HG02938 (cell line): ENCODE data around the gene TSPAN9.

Experiments
- ATAC-seq: cut with Tn5 transposase; IDR thresholded peaks from one replicate; pipeline ENCODE4 v1.9.1; 2021; ENCODE audit warnings: mild to moderate bottlenecking, moderate library complexity; ENCODE audit not compliant: unreplicated experiment

The TSPAN9 gene

GRCh38 chr12:3325736-3326135, 248.6 kb downstream of the TSPAN9 start:
- no peak for ATAC-seq

GRCh38 chr12:3326156-3326849, 249.1 kb downstream of the TSPAN9 start:
- no peak for ATAC-seq

GRCh38 chr12:3326850-3327780, 249.9 kb downstream of the TSPAN9 start:
- ATAC-seq: no peak

- ATAC-seq: no peak
These were observed 250.9 kb downstream of the TSPAN9 start for GRCh38 chr12:3328081-3328480.

- ATAC-seq: no peak
These were observed 251.4 kb downstream of the TSPAN9 start for GRCh38 chr12:3328571-3328970.

- no peak for ATAC-seq
These were observed 252.2 kb downstream of the TSPAN9 start for GRCh38 chr12:3329361-3329760.

GRCh38 chr12:3330976-3331510, 253.9 kb downstream of the TSPAN9 start:
- no peak for ATAC-seq

- ATAC-seq: no peak
These were observed 255.0 kb downstream of the TSPAN9 start for GRCh38 chr12:3332188-3332587.

GRCh38 chr12:3333583-3333982, 256.4 kb downstream of the TSPAN9 start:
- ATAC-seq: no peak

GRCh38 chr12:3333991-3334391, 256.8 kb downstream of the TSPAN9 start:
- no peak for ATAC-seq

- no peak for ATAC-seq
These were observed 257.9 kb downstream of the TSPAN9 start for GRCh38 chr12:3335078-3335487.
